ENCODE measurements around the gene CHST8. TPM values are rescaled to one million over a fixed set of nuclear protein-coding genes. Genes with fewer than 3 reads are reported as not detected.
"Not testable (repeated sequence)": the region's sequence is repeated elsewhere in the genome, so short reads cannot be mapped to it uniquely, and the experiment has no call there.

Gene CHST8
- total RNA-seq, 1 donor from 2014 or later: not detected

GRCh38 chr19:33602576-33603204, 19.1 kb upstream of the CHST8 start:
- peaks cover 15% of the 10 kb centered on the region in 2 donors for H3K9me3 ChIP-seq
- H3K4me3 ChIP-seq: no peak overlapping the region
- no peaks in the 10 kb centered on the region for H3K4me1 ChIP-seq
- H3K36me3 ChIP-seq: no peaks in the 10 kb centered on the region
- H3K27ac ChIP-seq: no peak overlapping the region
- H3K27me3 ChIP-seq: no peaks in the 10 kb centered on the region
- TF ChIP-seq CTCF (IDR thresholded peaks at IDR 0.05): no peak
- intact Hi-C loops (cut with DNase I): no loop called here
- DNase-seq (ENCODE audit: low spot score in 2 of 2): no peak

GRCh38 chr19:33603377-33603776, 18.4 kb upstream of the CHST8 start:
- Histone ChIP-seq H3K4me1 (no peaks in the 10 kb centered on the region), H3K9me3 (peaks cover 15% of the 10 kb centered on the region in 2 donors), H3K27me3 (no peaks in the 10 kb centered on the region), H3K4me3 (no peak overlapping the region), H3K36me3 (no peaks in the 10 kb centered on the region), H3K27ac (no peak overlapping the region)
- intact Hi-C loops (cut with DNase I): no loop called here
- DNase-seq (ENCODE audit: low spot score in 2 of 2): no peak
- TF ChIP-seq CTCF (IDR thresholded peaks at IDR 0.05): no peak

- no peaks in the 10 kb centered on the region for H3K36me3 ChIP-seq
- no peaks in the 10 kb centered on the region for H3K4me1 ChIP-seq
- no peak overlapping the region for H3K4me3 ChIP-seq
- intact Hi-C loops (cut with DNase I): no loop called here
- H3K27me3 ChIP-seq: no peaks in the 10 kb centered on the region
- H3K27ac ChIP-seq: no peak overlapping the region
- DNase-seq (ENCODE audit: low spot score in 2 of 2): no peak
- H3K9me3 ChIP-seq: peaks cover 15 to 20% of the 10 kb centered on the region in 2 donors
- no peak for TF ChIP-seq CTCF (IDR thresholded peaks at IDR 0.05)
These were observed 17.1 kb upstream of the CHST8 start for GRCh38 chr19:33604651-33605050.

- peaks cover 15 to 20% of the 10 kb centered on the region in 2 donors for H3K9me3 ChIP-seq
- H3K27me3 ChIP-seq; DNase-seq (ENCODE audit: low spot score in 2 of 2); H3K4me1 ChIP-seq; intact Hi-C loops (cut with DNase I); H3K27ac ChIP-seq; H3K4me3 ChIP-seq; H3K36me3 ChIP-seq: not testable (repeated sequence)
These were observed 15.9 kb upstream of the CHST8 start for GRCh38 chr19:33605803-33606295.

GRCh38 chr19:33606556-33606955, 15.2 kb upstream of the CHST8 start:
- TF ChIP-seq CTCF (IDR thresholded peaks at IDR 0.05): no peak
- H3K4me3 ChIP-seq: no peak overlapping the region

GRCh38 chr19:33609353-33609752, 12.4 kb upstream of the CHST8 start:
- Histone ChIP-seq H3K36me3 (no peaks in the 10 kb centered on the region), H3K27ac (no peak overlapping the region), H3K4me3 (no peak overlapping the region), H3K9me3 (peaks cover 0 to 8% of the 10 kb centered on the region in 2 donors), H3K27me3 (no peaks in the 10 kb centered on the region), H3K4me1 (no peaks in the 10 kb centered on the region)
- DNase-seq (ENCODE audit: low spot score in 2 of 2): no peak
- intact Hi-C loops (cut with DNase I): no loop called here
- TF ChIP-seq CTCF (IDR thresholded peaks at IDR 0.05): no peak

More at GRCh38 chr19:33606556-33606955, 15.2 kb upstream of the CHST8 start:
- Histone ChIP-seq H3K4me1 (no peaks in the 10 kb centered on the region), H3K27me3 (no peaks in the 10 kb centered on the region), H3K27ac (no peak overlapping the region), H3K36me3 (no peaks in the 10 kb centered on the region), H3K9me3 (peaks cover 13 to 14% of the 10 kb centered on the region in 2 donors)
- intact Hi-C loops (cut with DNase I): no loop called here
- DNase-seq (ENCODE audit: low spot score in 2 of 2): no peak
